HTR-8/SVneo (cell line): ENCODE results near the gene ZNF322.

ENCODE experiments used
- DNase-seq: peaks from one replicate; pipeline ENCODE4 v3.0.0; 2011; ENCODE audit warnings: low spot score, mixed read lengths; ENCODE audit not compliant: insufficient read length
- FAIRE-seq: peaks from 2 replicates; lab custom pipeline; 2011; peaks lifted over from hg19 to GRCh38; lab: Jason Lieb, UNC

The ZNF322 gene

DNA sequence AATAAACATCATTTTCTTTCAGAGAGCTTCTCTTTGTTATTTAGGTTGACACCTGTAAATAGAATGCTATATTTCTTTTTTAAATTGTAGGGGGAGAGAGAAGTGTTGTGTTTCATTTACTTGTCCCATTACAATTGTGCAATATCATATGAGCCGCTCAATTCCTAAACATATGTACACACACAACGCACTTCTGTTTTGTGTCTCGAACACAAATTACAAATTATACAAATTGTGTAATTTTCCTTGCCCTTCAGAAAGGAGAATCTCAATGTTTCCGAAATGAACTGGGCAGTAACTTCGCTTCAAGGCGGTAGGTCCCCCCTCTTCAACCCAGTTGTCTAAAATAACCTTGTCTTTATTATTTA is 65.4 kb downstream of the ZNF322 start:
- DNase-seq = no peak
- FAIRE-seq = no peak

DNA sequence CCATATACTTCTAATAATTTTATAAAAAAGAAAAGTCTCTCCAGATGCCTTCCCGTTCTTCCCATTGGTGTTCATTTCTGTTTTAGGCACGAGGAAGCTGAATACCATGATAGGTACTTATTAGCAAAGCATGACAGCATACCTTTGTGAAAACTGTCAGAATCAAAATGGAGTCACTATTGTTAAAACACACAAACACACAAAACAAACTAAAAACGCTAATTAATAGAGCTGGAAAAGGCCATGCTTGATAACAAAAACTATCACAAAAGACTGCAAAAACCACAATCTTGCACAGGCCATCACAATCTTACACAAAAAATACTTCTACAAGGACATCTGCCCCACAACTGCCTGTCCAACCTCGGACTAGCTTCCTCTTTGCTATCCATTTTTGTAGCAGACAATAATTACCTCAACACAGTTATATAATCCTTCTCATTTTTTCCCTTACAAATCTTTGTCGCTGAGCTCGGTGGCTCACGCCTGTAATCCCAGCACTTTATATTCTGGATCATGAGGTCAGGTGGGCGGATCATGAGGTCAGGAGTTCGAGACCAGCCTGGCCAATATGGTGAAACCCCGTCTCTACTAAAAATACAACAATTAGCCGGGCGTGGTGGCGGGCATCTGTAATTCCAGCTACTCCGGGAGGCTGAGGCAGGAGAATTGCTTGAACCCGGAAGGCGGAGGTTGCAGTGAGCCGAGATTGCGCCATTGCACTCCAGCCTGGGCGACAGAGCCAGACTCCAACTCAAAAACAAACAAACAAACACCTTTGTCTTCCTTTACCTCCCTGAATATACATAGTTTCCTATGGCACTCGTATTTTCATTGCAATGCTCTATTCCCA is 66.0 kb downstream of the ZNF322 start:
- DNase-seq (no peak), FAIRE-seq (no peak)

DNA sequence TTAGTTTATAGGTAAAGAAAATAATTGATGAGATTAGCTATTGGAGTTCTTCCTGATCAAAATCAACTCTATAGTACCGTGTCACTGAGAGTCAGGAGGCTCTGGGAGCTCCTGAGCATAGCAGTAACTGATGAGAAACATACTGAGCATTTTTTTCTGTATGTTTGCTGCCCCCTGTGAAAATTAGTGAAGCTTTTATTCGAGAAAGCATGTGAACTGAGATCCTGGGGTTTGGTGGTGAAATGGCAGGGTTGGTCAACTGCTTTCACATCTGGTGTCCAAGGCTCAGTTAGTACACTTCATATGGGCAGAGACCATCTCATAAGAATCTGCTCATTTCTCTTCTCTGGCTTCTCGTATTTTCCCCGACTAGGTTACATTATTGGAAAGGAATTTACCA is 66.9 kb downstream of the ZNF322 start:
- no peak for DNase-seq

GRCh38 chr6:26588965-26589364 is 70.6 kb downstream of the ZNF322 start:
- FAIRE-seq = no peak

More for the DNA sequence above, 66.9 kb downstream of the ZNF322 start:
- no peak for FAIRE-seq

More at GRCh38 chr6:26588965-26589364, 70.6 kb downstream of the ZNF322 start:
- no peak for DNase-seq
